Hematopoietic multipotent progenitor cell treated with erythropoietin and hydrocortisone succinate and interleukin-3 and kit ligand, for 4 days (in vitro differentiated cells): Measurements from ENCODE around the gene PKMYT1.

Experiments
- DNase-seq: peaks from one replicate; pipeline ENCODE4 v3.0.0-alpha.2; 2015

PKMYT1 gene

DNA sequence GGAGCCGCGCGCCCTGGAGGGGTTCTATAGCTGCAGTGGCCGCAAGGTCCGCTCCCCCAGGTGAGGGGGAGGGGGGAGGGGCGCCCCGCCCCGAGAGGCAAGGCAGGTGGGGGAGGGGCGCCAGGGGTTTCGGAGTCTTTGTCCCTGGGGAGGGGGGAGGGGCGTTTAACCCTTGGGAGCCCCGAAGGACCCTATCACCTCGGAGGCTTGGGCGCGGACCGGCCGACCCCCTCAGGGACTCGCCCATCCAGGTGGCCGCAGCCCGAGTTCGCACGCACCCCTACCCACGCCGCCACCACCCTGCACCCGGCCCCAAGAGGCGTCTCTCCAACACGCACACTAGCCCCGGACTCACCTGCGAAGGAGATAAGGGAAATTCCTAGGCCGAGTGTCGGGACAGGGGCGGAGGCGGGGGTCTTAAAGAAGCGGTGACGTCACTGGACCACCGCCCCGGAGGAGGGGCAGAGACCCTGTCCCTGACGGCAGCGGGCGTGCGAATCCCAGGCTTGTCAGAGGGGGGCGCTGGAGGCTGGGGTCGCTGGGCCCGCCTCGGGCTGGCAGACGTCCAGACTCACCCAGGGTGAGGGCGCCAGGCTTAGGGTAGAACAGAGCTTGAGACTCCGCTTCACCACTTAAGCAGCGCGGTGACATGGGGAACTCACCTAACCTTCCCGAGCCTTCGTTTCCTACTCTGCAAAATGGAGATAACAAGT is 37.7 kb upstream of the PKMYT1 start, which contains the start of gene CLDN6:
CLDN6 (minus strand) TSS at position 390 of the 713 bp plus-strand sequence. CDS start 2,162 bp downstream, outside the sequence.
- peak; percentile 79 for DNase-seq

DNA sequence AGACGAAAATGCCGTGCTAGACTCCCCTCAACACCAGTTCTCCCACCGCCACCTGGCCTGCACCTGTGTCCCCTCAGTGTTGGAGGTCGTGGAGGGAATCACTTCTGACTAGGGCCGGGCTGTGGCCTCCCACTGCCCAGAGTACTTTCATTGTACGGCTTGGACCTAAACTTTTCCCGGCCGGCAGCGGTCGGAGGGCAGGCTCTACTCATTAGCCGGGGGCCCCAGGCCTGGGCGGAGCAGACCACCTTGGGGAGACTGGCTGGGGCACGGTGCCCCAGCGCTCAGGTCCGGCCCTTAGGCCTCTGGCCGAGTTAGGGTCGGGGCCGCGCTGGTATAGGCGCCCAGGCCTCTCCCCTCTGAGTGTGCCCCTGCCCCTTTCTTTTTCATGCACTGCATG is 37.1 kb upstream of the PKMYT1 start:
- no peak for DNase-seq

DNA sequence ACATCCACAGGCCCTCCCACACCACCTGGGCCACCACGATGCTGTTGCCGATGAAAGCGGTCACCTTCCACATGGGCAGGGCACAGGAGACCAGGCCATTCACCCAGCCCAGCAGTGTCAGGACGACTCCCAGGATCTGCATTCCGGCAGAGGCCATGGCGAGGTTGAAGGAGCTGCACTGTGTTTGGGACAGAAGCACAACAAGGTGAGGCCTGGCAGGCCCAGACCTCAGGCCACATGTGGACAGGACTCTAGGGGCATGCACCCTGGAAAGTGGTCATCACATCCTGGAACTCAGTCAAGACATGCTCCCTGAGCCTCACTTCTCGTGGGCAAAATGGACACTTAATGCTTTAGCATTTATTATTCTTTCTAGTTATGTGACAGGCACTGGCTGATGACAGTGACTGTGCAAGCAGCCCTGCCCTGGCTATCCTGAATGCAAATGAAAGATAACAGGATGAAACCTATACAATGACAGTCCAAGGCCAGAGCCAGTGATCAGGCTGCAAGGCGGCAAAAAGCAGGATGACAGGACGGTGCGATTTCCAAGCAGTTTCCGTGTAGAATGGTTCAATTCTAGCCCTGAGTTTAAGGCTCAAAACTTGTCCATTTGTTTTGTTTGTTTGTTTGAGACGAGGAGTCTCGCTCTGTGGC is 35.7 kb upstream of the PKMYT1 start:
- peak; percentile 62 for DNase-seq

DNA sequence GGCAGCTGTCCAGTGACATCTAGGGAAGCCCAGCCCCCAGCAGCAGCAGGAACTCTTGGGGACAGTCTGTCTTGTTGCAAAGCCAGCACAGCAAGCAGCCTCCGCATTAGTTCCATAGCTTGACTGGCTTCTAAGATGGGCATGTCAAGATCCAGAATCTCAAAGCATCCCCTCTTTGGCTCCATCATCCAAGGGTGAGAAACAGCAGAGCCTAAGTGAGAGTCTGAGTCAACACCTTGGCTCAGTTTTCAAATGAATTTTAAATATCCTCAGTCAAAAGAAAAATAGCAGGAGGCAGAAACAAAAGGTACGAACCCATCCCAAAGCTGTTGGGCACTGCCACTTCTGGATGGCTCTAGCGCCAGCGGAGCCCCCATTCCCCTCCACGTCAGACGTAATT is 34.7 kb upstream of the PKMYT1 start:
- DNase-seq: no peak

DNA sequence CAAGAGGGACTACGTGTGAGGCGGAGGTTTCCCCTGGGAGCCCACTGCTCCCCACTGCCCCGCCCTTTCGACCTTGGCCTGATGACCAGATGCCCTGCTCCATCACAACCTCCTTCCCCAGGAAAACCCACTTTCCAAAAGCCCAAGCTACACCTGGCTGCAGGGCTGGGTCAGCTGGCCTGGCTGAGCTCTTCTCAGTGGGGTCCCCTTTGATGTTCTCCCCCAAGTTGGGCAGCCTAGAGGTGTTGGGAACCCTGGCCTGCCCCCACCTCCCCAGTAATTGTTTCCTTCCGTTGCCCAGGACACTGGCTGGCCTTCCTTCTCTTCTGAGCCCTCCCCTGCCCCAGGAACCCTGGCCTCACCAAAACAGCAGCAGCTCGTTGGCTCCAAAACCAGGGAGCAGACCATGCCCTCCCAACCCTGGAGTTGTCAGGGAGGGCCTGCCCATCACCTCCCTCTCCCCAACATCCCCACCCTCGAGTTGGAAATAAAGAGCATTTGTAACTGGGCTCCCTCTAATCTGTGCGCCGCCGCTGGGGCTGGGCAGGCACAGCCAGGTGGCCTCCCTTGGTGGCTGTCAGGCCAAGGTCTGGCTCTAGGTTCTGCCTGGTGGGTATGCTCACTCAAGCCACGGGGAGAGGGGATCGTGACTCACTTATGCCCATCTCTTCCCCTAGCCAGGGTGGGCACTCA is 33.9 kb upstream of the PKMYT1 start:
- DNase-seq: no peak

DNA sequence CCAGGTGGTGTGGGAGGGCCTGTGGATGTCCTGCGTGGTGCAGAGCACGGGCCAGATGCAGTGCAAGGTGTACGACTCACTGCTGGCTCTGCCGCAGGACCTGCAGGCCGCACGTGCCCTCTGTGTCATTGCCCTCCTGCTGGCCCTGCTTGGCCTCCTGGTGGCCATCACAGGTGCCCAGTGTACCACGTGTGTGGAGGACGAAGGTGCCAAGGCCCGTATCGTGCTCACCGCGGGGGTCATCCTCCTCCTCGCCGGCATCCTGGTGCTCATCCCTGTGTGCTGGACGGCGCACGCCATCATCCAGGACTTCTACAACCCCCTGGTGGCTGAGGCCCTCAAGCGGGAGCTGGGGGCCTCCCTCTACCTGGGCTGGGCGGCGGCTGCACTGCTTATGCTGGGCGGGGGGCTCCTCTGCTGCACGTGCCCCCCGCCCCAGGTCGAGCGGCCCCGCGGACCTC is 33.3 kb upstream of the PKMYT1 start:
- DNase-seq: no peak

DNA sequence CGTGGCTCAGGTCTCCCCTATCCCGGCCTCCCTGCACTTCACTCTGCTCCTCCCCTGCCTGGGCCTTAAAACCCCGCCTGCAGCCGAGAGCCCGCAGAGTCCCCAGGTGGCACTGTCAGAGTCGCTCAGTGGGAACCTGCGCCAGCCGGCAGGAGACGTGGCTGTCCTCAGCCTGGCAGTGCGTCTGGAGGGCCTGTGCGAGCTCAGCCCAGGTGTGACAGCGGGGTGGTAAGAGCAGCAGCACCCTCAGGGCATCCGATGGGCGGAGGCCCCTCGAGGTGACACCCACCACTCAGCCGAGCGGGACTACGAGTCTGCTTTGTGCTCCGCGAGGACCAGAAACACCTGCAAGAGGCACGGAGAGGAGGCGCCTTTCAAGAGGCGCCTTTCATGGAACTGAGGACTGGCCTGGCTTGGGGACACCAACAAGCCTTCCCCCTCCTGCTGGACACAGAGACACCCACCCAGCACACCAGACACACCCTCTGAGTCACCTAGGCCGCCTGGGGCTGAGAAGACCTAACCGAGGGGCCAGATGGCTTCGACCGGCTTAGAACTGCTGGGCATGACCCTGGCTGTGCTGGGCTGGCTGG is 32.7 kb upstream of the PKMYT1 start, which contains the start of gene CLDN9:
CLDN9 (plus strand) TSS at position 96 of the 593 bp plus-strand sequence; CDS start at position 536, 440 bp downstream.
- DNase-seq: no peak

DNA sequence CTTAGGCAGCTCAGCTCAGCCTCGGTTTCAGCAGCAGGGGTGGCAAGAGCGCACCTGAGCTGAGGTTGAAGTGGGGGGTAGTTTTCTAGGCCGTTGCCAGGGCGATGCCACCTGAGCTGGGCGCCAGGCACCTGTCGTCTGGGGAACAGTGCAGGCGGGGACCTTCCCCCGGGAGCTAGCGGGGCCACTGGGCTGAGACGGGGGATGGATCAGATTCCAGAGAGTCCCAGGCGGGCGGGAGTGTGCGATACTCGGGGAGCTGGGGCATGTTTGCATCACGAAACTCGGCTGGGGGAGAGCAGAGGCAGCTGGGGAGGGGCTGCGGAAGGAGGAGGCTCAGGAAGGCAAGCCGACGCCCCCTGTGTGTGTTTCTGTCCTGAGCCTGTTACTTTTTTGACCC is 32.0 kb upstream of the PKMYT1 start:
- DNase-seq: no peak

DNA sequence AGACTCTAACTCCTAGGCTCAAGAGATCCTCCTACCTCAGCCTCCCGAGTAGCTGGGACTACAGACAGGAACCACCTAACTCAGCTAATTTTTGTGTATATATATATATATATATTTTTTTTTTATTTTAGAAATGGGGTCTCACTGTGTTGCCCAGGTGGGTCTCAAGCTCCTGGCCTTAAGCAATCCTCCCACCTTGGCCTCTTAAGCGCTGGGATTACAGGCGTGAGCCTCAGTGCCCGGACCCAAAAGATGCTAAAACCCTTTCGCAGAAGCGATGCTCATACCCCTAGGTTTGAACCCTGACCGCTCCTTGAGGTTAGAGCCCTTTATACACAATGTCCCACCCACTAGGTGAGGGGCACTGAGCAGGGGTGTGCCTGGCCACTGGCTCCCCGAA is 30.3 kb upstream of the PKMYT1 start:
- DNase-seq: no peak

DNA sequence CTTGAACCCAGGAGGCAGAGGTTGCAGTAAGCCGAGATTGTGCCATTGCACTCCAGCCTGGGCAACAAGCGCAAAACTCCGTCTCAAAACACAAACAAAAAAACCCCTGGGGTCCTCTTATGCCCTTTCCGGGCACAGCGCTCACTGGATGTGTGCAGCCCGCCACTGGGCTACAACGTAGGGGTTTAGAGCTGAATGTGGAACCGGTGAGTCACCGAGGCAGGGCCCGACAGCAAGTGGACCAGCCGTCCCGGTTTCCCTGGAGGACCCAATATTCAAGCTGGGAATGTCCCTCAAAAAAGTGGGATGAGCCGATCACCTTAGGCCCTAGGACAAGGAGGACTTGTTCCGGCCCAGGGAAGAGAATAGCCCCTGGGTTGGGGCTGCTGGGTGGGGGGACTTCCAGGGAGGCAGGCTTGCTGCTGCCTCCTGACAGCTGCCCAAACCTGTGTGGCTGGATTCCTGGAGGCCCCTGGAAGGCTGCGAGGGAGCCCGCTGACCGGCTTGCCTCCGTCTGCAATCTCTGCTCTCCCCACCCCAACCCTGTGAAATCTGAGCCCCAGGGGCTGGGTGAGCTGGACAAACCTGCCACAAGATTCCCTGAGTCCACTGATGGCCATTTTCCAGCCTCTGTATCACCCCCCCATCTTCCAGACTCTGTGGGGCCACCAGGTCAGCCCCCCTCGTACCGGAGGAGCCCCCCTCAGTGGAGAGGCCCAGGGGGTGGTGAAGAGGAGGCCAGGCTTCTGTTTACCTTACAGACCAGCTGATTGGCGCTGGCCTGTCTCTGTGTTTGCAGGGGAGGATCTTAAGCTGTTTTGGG is 29.5 kb upstream of the PKMYT1 start:
- DNase-seq: no peak

DNA sequence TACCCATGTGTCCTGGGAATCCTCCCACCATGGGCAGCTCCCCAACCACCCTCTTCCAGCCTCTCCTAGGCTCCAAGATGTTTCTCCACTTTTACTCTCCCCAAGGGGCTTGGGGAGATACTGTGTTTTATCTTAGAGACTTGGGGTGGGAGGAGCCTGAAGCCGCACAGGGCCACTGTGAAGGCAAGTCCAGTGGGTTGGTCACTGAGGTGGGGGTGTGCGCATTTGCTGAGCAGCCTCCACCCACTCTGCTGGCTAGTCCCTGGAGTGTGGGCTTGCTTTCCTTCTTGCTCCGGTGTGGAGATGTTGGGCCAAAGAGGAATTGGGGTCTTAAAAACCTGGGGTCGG is 28.4 kb upstream of the PKMYT1 start:
- DNase-seq: peak; percentile 41

DNA sequence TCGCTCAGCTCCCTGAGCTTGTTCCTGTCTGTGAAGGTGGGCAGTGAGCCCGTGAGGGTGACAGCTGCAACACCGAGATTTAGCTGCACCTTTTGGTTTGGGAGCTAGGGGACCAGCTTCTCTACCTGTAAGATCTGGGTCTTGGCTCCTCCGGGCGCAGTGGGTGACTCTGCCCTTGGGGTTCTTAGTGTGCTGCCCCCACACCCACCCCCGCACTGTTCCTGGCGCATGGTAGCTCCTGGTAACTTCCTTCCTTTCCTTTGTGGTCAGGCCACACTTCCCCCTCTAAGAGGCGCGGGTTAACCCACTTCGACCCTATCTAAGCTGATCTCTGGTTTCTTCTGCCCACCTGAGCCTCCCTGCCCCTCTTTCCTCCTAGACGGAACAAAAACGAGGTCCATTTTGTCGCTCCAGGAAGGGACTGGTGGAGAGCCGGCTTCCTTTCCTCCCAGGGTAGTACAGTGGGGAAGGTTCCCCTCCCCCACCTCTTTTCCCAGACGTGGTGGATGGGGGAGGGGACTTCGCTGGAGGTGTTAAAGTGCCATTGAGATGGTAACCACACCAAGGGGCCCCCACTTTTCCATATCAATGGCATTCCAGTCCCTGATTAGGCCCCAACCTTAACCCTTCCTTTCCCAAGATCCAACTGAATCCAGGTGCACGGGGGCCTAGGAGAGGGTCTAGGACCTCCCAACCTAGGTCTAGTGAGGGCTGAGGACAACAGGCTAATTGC is 27.9 kb upstream of the PKMYT1 start:
- DNase-seq: peak; percentile 79

DNA sequence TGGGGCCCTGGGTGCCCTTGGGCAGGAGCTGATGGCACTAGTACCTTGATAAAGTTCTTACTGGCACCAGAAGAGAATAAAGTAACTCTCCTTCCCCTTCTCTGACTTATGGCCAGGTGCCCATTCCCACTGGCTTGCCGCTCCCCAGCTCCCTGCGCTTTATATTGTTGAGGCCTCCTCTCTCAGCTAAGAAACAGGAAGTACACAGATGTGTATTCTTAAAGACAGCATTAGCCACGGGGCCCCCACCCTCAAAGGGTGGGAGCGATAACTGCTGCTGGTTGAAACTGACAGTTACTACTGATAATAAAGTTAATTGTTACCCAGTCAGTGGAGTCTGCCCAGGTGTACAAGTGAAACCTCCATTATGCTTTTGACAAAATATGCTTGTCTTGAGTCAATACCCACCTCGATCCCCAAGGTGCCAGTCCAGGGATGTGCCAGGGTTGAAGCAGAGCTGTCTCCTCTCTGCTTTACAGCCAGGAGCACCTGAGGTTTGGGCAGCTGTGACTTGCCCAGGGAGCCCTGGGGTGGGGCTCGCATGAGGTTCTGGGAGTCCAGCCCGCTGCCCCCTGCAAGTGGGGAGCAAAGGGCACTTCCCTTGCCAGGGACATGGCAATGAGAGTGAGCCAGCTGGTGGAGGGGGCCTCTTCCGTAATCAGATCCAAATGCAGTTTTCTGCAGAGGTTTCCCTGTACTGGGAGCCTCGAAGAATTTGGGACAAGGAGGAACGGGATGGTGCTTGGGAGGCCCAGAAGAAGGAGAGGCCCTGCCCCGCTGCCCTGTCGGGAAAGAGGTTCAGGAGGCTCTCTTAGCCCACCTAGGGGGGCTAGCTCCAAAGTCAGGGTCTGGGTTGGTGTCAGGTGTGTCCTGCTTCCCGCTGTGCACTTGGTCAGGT is 27.1 kb upstream of the PKMYT1 start:
- DNase-seq: peak; percentile 89

DNA sequence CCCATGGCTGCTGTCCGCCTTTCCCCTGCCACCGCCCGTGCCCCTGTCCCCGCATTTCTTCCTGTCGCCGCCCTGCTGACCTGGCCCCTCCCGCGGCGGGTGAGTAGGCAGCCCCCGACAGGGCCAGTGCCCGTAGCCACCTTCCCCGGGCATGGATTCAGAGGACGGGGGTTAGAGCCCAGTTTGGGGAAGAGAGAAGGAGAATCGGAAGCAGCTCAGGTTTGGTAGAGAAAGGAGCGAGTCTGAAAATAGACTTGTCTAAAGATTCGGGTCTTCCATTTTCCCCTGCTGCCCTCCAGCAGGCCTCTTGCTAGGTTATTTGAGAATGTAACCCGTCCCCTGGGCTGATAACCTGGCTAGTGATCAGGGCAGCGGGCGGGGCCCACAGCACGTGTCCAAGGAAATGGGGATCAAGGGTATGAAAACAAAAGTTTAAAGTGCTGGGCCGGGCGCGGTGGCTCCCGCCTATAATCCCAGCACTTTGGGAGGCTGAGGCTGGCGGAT is 24.6 kb upstream of the PKMYT1 start:
- DNase-seq: peak; percentile 63

DNA sequence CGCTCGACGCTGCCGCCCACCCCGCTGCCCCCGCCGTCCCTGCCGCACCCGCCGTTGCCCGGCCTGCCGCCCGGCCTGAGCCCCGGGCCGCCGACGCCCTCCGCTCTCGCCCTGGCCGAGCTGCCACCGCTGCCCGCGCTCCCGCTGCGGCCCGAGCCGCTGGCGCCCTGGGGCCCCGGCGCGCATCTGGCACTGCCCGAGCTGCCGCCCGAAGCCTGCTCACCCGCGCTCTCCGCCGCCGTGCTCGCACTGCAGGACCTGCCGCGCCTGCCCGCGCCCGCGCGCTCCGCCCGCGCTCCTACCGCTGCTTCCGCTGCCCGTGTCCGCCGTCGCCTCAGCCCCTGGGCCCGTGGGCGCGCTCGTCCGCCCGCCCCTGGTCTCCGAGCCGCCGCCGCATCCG is 24.1 kb upstream of the PKMYT1 start:
- DNase-seq: peak; percentile 59

DNA sequence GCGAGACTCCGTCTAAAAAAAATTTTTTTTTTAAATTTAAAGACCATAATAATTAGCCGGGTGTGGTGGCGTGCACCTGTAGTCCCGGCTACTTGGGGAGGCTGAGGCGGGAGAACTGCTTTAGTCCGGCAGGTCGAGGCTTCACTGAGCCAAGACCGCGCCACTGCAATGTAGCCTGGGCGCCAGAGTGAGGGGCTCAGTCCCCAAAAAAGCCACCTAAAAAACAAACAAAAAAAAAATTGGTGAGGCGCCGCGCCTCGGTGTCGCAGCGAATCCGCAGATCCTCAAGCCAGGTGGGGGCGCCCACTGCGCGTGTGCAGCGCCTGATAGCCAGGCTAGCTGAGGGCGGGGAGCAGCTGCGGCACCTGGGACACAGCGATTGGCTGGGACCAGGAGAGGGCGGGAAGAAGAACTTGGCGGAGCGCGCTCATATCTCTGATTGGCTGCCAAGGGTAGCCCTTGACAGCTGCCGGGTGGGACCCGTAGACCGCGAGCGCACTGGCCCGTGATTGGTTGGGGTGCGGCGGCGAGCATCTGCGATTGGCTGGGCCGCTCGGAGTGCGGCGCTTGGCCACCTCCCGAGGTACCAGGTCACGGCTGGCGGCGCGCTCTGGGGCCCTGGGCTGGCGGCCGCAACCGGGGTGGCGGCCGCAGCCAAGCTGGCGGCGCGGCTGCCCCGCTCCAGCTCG is 23.5 kb upstream of the PKMYT1 start:
- DNase-seq: peak; percentile 100

DNA sequence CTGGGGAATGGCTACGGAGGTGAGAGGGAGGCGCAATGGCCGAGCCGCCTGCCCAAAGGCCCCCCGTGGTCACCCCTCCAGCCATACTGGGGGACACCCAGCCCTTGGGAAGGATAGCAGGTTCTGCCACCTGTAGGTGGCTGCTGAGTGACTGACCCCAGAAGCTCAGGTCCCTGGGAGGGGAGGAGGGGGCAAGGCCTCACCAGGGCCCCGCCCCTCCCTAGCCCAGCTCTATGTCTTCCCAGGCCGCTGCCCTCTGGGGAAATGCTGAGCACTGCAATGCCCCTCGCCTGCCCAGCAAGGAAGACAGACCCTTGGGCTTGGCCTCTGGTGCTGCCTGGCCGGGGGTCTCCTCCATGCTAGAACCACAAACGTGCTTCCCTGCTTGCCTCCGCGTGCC is 21.1 kb upstream of the PKMYT1 start:
- no peak for DNase-seq

DNA sequence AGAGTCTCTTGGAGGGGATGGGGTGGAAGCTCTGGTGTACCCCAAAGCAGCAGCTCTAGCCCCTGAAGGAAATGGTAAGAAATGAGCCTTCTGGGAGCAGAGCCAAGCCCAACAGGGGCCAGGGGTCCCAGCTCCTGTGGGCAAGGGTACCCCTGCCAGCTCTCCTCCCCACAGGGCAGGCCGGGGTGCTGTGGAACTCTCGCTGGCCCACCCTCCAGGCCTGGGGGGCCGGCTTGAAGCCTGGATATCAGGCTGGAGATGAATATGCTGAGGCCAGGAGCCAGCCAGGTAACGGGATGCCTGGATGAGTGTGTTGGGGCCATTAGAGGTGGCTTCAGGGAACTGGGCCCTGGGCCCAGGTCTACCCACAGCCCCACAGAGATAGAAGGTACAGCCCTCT is 20.3 kb upstream of the PKMYT1 start:
- no peak for DNase-seq

DNA sequence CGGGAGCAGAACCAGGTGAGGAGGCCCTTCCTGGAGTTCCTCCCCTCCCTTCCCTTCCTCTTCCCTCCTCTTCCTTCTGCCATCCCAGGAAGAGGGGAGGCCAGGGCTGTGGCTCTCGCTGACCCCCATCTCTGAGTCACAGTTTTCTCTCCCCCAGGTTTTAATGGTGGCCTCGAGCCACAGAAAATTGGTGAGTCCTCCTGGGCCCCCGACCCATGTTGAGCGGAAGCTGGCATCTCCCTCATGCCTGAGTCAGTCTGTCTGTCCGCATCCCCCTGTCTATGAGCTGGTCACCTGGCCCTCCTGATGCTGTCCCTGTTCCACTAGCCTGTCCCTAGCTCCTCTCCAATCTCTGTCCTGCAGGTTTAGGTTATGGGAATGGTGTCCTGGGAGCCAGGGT is 19.7 kb upstream of the PKMYT1 start:
- no peak for DNase-seq

DNA sequence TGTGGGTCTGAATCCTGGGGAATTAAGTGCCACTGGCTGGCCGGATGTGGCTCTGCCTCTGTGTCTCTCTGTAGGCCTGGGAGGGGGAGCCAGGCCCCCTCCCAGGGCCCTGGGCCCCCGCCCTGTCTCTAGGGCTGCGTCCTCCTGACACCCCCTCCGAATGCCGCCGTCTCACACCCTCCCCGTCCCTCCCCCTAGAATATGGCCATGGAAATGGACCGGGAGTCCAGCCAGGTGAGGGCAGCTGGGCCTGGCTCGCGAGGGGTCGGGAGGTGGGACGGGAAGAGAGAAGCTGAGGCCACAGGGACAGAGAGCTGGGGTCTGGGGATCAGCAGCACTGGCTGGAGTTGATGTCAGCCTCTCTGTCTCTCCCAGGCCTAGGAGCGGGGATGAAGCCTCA is 16.1 kb upstream of the PKMYT1 start:
- no peak for DNase-seq
